Subcutaneous abdominal adipose tissue (tissue), 5 donors: ENCODE data around the gene KCNAB2.

ENCODE experiments used
- H3K27ac ChIP-seq: one replicate; pipeline ENCODE4 v1.7.0; 2013; ENCODE audit warnings: low read depth, mild to moderate bottlenecking, inconsistent platforms, low read length, moderate library complexity
- H3K27me3 ChIP-seq, 5 donors: one replicate each; pipeline ENCODE4 v1.7.0; 2013; ENCODE audit warnings: low read length in 5 of 5, inconsistent platforms in 1 of 5; ENCODE audit not compliant: control insufficient read depth in 5 of 5, insufficient read depth in 4 of 5
- H3K36me3 ChIP-seq, 5 donors: one replicate each; pipeline ENCODE4 v1.7.0; 2013; ENCODE audit warnings: low read length in 5 of 5; ENCODE audit not compliant: control insufficient read depth in 5 of 5, insufficient read depth in 5 of 5
- H3K4me1 ChIP-seq, 5 donors: one replicate each; pipeline ENCODE4 v1.7.0; 2013; ENCODE audit warnings: low read length in 5 of 5, mild to moderate bottlenecking in 3 of 5, moderate library complexity in 1 of 5; ENCODE audit not compliant: control insufficient read depth in 5 of 5, insufficient read depth in 5 of 5
- H3K4me3 ChIP-seq, 5 donors: one replicate each; pipeline ENCODE4 v1.7.0; 2013; ENCODE audit warnings: low read length in 5 of 5, low read depth in 1 of 5
- H3K9ac ChIP-seq, 5 donors: one replicate each; pipeline ENCODE4 v1.7.0; 2013; ENCODE audit warnings: low read length in 5 of 5, mild to moderate bottlenecking in 4 of 5, moderate library complexity in 3 of 5
- H3K9me3 ChIP-seq, 5 donors: one replicate each; pipeline ENCODE4 v1.7.0; 2013; ENCODE audit warnings: low read length in 5 of 5; ENCODE audit not compliant: control insufficient read depth in 5 of 5
- donor health status: healthy.
- donor health status: healthy.
- donor health status: healthy.
- donor health status: healthy.
- donor health status: healthy.

Gene KCNAB2

GRCh38 chr1:6030132-6030531, 15.6 kb upstream of the KCNAB2 start:
- Histone ChIP-seq H3K4me3 (no peak overlapping the region), H3K27me3 (peaks cover 6 to 17% (median 10%) of the 10 kb centered on the region in 5 donors), H3K27ac (no peak overlapping the region), H3K36me3 (peaks cover 0 to 8% (median 0%) of the 10 kb centered on the region in 5 donors), H3K4me1 (peaks cover 0 to 48% (median 10%) of the 10 kb centered on the region in 5 donors), H3K9ac (no peak overlapping the region), H3K9me3 (no peaks in the 10 kb centered on the region)

GRCh38 chr1:6030547-6031261, 15.0 kb upstream of the KCNAB2 start:
- Histone ChIP-seq H3K4me3 (no peak overlapping the region), H3K9me3 (no peaks in the 10 kb centered on the region), H3K4me1 (peaks cover 0 to 43% (median 6%) of the 10 kb centered on the region in 5 donors), H3K9ac (no peak overlapping the region), H3K27me3 (peaks cover 6 to 14% (median 7%) of the 10 kb centered on the region in 5 donors), H3K36me3 (peaks cover 0 to 10% (median 0%) of the 10 kb centered on the region in 5 donors), H3K27ac (no peak overlapping the region)

GRCh38 chr1:6033124-6033523, 12.6 kb upstream of the KCNAB2 start:
- Histone ChIP-seq H3K4me3 (no peak overlapping the region), H3K9me3 (no peaks in the 10 kb centered on the region), H3K27me3 (peaks cover 3 to 7% (median 4%) of the 10 kb centered on the region in 5 donors), H3K27ac (no peak overlapping the region), H3K36me3 (peaks cover 0 to 10% (median 0%) of the 10 kb centered on the region in 5 donors), H3K4me1 (peaks cover 0 to 21% (median 2%) of the 10 kb centered on the region in 5 donors), H3K9ac (no peak overlapping the region)

GRCh38 chr1:6033986-6034749, 11.5 kb upstream of the KCNAB2 start:
- Histone ChIP-seq H3K27me3 (peaks cover 3 to 9% (median 4%) of the 10 kb centered on the region in 5 donors), H3K27ac (no peak overlapping the region), H3K9me3 (no peaks in the 10 kb centered on the region), H3K36me3 (peaks cover 0 to 10% (median 0%) of the 10 kb centered on the region in 5 donors), H3K9ac (no peak overlapping the region), H3K4me3 (no peak overlapping the region), H3K4me1 (peaks cover 0 to 12% (median 3%) of the 10 kb centered on the region in 5 donors)

- Histone ChIP-seq H3K9me3 (no peaks in the 10 kb centered on the region), H3K27me3 (peaks cover 3 to 9% (median 4%) of the 10 kb centered on the region in 5 donors), H3K4me3 (no peak overlapping the region), H3K9ac (no peak overlapping the region), H3K36me3 (peaks cover 0 to 7% (median 0%) of the 10 kb centered on the region in 5 donors), H3K27ac (no peak overlapping the region), H3K4me1 (peaks cover 0 to 7% (median 3%) of the 10 kb centered on the region in 5 donors)
Observed at GRCh38 chr1:6034750-6035096, 11.0 kb upstream of the KCNAB2 start.

- Histone ChIP-seq H3K9ac (no peak overlapping the region), H3K27me3 (peaks cover 3 to 9% (median 6%) of the 10 kb centered on the region in 5 donors), H3K4me1 (peaks cover 0 to 3% (median 2%) of the 10 kb centered on the region in 5 donors), H3K9me3 (no peaks in the 10 kb centered on the region), H3K4me3 (no peak overlapping the region), H3K27ac (no peak overlapping the region), H3K36me3 (peaks cover 0 to 7% (median 0%) of the 10 kb centered on the region in 5 donors)
Observed at GRCh38 chr1:6035303-6035702, 10.4 kb upstream of the KCNAB2 start.

GRCh38 chr1:6035719-6036118, 10.0 kb upstream of the KCNAB2 start:
- no peak overlapping the region for H3K4me3 ChIP-seq
- peaks cover 0 to 8% (median 0%) of the 10 kb centered on the region in 5 donors for H3K36me3 ChIP-seq
- H3K27ac ChIP-seq: no peak overlapping the region
- no peaks in the 10 kb centered on the region for H3K9me3 ChIP-seq
- peaks cover 3 to 9% (median 6%) of the 10 kb centered on the region in 5 donors for H3K27me3 ChIP-seq
- H3K4me1 ChIP-seq: peaks cover 0 to 3% (median 0%) of the 10 kb centered on the region in 5 donors
- H3K9ac ChIP-seq: no peak overlapping the region

- no peak overlapping the region for H3K4me3 ChIP-seq
- H3K27me3 ChIP-seq: peaks cover 3 to 9% (median 6%) of the 10 kb centered on the region in 5 donors
- H3K27ac ChIP-seq: no peak overlapping the region
- peaks cover 0 to 13% (median 5%) of the 10 kb centered on the region in 5 donors for H3K36me3 ChIP-seq
- no peaks in the 10 kb centered on the region for H3K9me3 ChIP-seq
- H3K9ac ChIP-seq: no peak overlapping the region
- H3K4me1 ChIP-seq: peaks cover 0 to 3% (median 0%) of the 10 kb centered on the region in 5 donors
Observed at GRCh38 chr1:6037338-6037762, 8.3 kb upstream of the KCNAB2 start.

- H3K9me3 ChIP-seq: no peaks in the 10 kb centered on the region
- H3K27me3 ChIP-seq: peaks cover 0 to 9% (median 6%) of the 10 kb centered on the region in 5 donors
- H3K4me1 ChIP-seq: peaks cover 0 to 3% (median 0%) of the 10 kb centered on the region in 5 donors
- H3K4me3 ChIP-seq: no peak overlapping the region
- H3K27ac ChIP-seq: no peak overlapping the region
- H3K9ac ChIP-seq: no peak overlapping the region
- H3K36me3 ChIP-seq: peaks cover 0 to 18% (median 6%) of the 10 kb centered on the region in 5 donors
Observed at GRCh38 chr1:6038603-6039002, 7.1 kb upstream of the KCNAB2 start.

- peaks cover 0 to 3% (median 0%) of the 10 kb centered on the region in 5 donors for H3K4me1 ChIP-seq
- H3K27me3 ChIP-seq: peaks cover 0 to 9% (median 6%) of the 10 kb centered on the region in 5 donors
- peaks cover 0 to 20% (median 6%) of the 10 kb centered on the region in 5 donors for H3K36me3 ChIP-seq
- no peak overlapping the region for H3K27ac ChIP-seq
- no peaks in the 10 kb centered on the region for H3K9me3 ChIP-seq
- no peak overlapping the region for H3K4me3 ChIP-seq
- H3K9ac ChIP-seq: no peak overlapping the region
Observed at GRCh38 chr1:6039031-6039430, 6.7 kb upstream of the KCNAB2 start.
